Astrocyte of the cerebellum (primary cell): ENCODE results near the gene DIP2B.

Experiments used
- DNase-seq: peaks from one replicate; pipeline ENCODE4 v3.0.0-alpha.2; 2011; ENCODE audit warnings: low read depth
- H3K4me3 ChIP-seq: 2 replicates; pipeline ENCODE4 v1.5.1; 2011; ENCODE audit warnings: mild to moderate bottlenecking, low read depth, low read length, moderate library complexity
- in situ Hi-C: cut with HindIII; loops from 2 replicates; pipeline ENCODE4 v1.10.0; 2017; ENCODE audit warnings: low sequenced_read_pairs
- TF ChIP-seq, protein P1 (sequence below): IDR thresholded peaks from 2 replicates; pipeline ENCODE4 v1.5.1; 2012; ENCODE audit warnings: low read length, low read depth, moderate library complexity, mild to moderate bottlenecking; ENCODE audit errors: missing control alignments

Gene DIP2B

DNA sequence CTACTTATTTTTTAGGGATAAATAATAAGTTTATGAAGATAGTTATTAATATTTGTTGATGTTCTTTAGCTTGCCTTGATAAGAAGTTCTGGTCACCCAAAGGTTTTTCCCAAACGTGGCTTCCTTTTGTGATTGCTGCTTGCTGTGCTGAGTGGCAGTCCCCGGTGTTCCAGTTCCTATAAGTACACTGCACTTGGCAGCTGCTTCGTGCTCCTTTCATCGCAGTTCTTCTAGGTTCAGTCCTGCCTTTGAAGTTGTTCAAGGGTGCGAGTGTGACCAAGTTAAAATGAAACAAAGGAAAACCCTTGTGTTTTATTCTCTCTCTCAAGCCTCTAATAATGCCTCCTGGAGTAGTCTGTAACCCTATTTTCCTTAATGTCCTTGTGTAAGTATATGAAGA lies 130.6 kb downstream of the DIP2B start:
- TF ChIP-seq, protein P1, sequence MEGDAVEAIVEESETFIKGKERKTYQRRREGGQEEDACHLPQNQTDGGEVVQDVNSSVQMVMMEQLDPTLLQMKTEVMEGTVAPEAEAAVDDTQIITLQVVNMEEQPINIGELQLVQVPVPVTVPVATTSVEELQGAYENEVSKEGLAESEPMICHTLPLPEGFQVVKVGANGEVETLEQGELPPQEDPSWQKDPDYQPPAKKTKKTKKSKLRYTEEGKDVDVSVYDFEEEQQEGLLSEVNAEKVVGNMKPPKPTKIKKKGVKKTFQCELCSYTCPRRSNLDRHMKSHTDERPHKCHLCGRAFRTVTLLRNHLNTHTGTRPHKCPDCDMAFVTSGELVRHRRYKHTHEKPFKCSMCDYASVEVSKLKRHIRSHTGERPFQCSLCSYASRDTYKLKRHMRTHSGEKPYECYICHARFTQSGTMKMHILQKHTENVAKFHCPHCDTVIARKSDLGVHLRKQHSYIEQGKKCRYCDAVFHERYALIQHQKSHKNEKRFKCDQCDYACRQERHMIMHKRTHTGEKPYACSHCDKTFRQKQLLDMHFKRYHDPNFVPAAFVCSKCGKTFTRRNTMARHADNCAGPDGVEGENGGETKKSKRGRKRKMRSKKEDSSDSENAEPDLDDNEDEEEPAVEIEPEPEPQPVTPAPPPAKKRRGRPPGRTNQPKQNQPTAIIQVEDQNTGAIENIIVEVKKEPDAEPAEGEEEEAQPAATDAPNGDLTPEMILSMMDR: no peak
- in situ Hi-C loops: no loop called here
- H3K4me3 ChIP-seq: no peak overlapping the region
- DNase-seq: no peak

DNA sequence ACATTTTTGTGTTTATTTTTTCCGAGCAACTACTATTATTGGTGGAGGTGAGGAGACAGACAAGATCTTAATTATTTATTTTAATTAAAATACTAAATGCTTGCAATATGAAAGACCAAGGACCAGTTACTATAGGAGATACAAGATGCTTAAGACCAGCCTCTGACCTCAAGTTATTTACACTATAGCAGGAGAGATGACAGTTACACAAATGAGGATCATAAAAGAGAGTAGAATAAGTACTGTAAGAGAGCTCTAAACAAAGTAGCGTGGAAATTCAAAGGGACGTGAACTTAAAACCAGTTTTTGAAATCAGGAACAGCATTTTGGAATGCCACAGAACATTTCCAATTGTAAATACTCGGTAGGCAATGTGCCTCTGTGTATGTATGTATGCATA lies 131.1 kb downstream of the DIP2B start:
- in situ Hi-C loops: no loop called here
- H3K4me3 ChIP-seq: no peak overlapping the region
- no peak for DNase-seq
- TF ChIP-seq, protein P1: no peak

DNA sequence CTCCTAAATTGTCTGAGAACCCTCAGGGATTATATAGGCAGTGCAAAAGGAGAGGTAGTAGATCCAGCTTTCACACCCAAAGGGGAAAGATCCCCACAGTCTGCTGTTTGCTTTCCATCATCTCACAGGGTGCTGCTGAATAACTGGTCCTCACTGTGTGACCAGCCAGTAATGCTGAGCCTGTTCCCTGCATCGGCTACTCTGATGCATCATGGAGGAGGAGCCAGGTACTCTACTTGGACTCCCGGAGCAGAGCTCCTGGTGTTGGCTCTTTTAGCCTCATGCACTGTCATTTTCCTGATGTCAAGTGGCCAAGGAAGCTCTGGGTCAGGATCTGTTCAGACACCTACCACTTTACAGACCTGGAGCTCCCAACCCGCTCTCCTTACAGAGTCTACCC lies 131.7 kb downstream of the DIP2B start:
- H3K4me3 ChIP-seq: no peak overlapping the region
- DNase-seq: no peak
- in situ Hi-C loops: no loop called here
- TF ChIP-seq, protein P1: no peak

DNA sequence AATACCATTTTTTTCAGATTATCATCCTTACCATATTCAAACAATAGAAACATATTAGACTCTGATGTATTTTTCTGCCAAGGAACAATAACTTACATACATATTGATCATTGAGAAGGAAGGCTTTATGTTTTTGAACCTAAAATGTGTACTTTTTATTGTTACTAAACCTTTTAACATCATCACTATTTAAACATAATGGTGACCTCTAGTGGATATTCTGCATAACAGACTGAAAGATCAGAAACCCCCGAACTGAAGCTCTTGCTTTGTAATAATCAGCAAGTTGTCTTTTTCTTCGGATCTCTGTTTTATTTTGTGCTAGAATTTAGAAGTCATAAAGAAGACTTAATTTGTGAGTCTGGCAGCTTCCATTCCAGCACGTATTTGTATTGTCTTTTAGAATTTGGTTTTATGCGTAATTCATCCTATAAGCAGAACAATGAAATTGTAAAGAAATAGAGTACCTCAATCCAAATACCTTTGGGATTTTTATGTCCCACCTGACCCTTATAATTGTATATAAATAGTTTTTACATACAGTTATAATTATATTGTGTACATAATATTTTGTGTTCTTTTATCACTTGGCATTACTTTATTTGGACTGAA lies 133.2 kb downstream of the DIP2B start:
- TF ChIP-seq, protein P1: peak; percentile 49
- no peak overlapping the region for H3K4me3 ChIP-seq
- DNase-seq: no peak
- in situ Hi-C loops: no loop called here

DNA sequence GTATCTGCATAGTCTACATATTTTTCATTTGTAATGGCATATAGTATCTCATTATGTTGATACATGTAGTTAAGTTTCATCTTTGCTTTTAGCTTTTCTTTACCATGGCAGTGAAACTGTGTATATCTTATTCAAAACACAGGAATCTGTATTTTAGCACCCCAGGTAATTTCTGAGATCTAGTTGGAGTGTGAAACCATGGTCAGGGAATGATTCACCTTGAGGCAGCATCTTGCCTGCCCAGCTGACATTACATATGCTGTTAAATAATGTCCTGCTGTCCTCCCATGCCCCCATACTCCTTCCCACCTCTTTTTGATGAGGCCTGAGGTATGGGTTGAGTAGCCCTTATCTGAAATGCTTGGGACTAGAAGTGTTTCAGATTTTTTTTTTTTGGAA lies 133.7 kb downstream of the DIP2B start:
- DNase-seq: no peak
- in situ Hi-C loops: no loop called here
- H3K4me3 ChIP-seq: no peak overlapping the region
- TF ChIP-seq, protein P1: no peak

DNA sequence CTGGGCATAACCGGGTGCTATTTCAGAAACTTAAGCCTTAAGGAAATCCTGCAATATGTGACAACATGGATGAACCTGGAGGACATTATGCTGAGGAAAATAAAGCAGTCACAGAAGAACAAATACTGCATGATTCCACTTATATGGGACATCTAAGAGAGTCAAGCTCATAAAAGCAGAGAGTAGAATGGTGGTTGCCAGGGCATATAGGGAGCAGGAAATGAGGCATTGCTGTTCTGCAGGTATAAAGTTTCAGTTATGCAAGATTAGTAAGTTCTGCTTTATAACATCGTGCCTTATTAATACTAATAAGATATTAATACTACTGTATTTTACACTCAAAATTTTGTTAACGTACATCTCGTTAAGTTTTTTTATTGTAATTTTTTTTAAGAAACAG lies 134.9 kb downstream of the DIP2B start:
- TF ChIP-seq, protein P1: no peak
- in situ Hi-C loops: no loop called here
- DNase-seq: no peak
- H3K4me3 ChIP-seq: no peak overlapping the region
